Lung (tissue), 12 donors: ENCODE measurements around the gene ASB1. TPM values are rescaled to one million over a fixed set of nuclear protein-coding genes. Genes with fewer than 3 reads are reported as not detected.

Experiments
- ATAC-seq: fragments of 200-7000 bp; cut with Tn5 transposase; one replicate; pipeline ENCODE4 v1.9.1; 2020; ENCODE audit warnings: moderate number of reproducible peaks; ENCODE audit not compliant: insufficient read depth, low FRiP score
- DNase-seq, 3 donors: peaks; one replicate each; pipeline ENCODE4 v3.0.0-alpha.2; 2013 to 2017
- H3K27ac ChIP-seq, 2 donors: one replicate each; pipeline ENCODE4 v1.5.1; 2013; ENCODE audit warnings: mild to moderate bottlenecking in 2 of 2, moderate library complexity in 2 of 2, control low read depth in 1 of 2, inconsistent platforms in 1 of 2, low read depth in 1 of 2, low read length in 1 of 2
- H3K27me3 ChIP-seq, 3 donors: one replicate each; pipeline ENCODE4 v1.5.1; 2013; ENCODE audit warnings: low read length in 2 of 3; ENCODE audit not compliant: control insufficient read depth in 3 of 3, insufficient read depth in 3 of 3
- H3K36me3 ChIP-seq, 4 donors: one replicate each; pipeline ENCODE4 v1.5.1; 2013; ENCODE audit warnings: low read length in 4 of 4, mild to moderate bottlenecking in 1 of 4, moderate library complexity in 1 of 4; ENCODE audit not compliant: control insufficient read depth in 4 of 4, insufficient read depth in 4 of 4
- H3K4me1 ChIP-seq, 5 donors: one replicate each; pipeline ENCODE4 v1.5.1; 2013; ENCODE audit warnings: low read length in 5 of 5, mild to moderate bottlenecking in 2 of 5, moderate library complexity in 1 of 5; ENCODE audit not compliant: control insufficient read depth in 5 of 5, insufficient read depth in 5 of 5
- H3K4me3 ChIP-seq: one replicate; pipeline ENCODE4 v1.5.1; 2013; ENCODE audit warnings: mild to moderate bottlenecking, control low read depth, moderate library complexity
- H3K9ac ChIP-seq, 2 donors: one replicate each; pipeline ENCODE4 v1.5.1; 2013; ENCODE audit warnings: low read length in 2 of 2, control low read depth in 1 of 2; ENCODE audit not compliant: insufficient read depth in 1 of 2
- H3K9me3 ChIP-seq, 4 donors: one replicate each; pipeline ENCODE4 v1.5.1; 2013; ENCODE audit warnings: low read length in 3 of 4, mild to moderate bottlenecking in 1 of 4, moderate library complexity in 1 of 4; ENCODE audit not compliant: control insufficient read depth in 4 of 4, insufficient read depth in 3 of 4
- CTCF ChIP-seq: IDR thresholded peaks from 2 replicates; pipeline ENCODE4 v1.5.1; 2012; ENCODE audit warnings: mild to moderate bottlenecking; ENCODE audit errors: control extremely low read depth, extremely low read depth
- WGBS, 2 donors: extraction: QIAGEN DNeasy Blood & Tissue Kit; methylation state at CpG; one replicate each; pipeline ENCODE4 v1.1.7; 2013; 5-methylcytosine and 5-hydroxymethylcytosine counted together
- polyA plus RNA-seq, 2 donors: library from polyadenylated mRNA; stranded (reverse); fragments of 200-250 nt; gene quantifications; one replicate each; pipeline ENCODE4 v1.2.1, GENCODE V29; 2013
- total RNA-seq, 2 donors: library from RNA; depleted of rRNA in 1 of 2; stranded (reverse); fragments of >200 nt in 1 of 2; gene quantifications; one replicate each; pipeline ENCODE4 v1.2.1, GENCODE V29; 2014 to 2021
- donor health status: control.
- donor health status: control.
- donor health status: Bipolar disorder and iron deficiency.
- donor health status: healthy.
- donor health status: DM: yes; HTN: yes; CAD: no.

The ASB1 gene
- total and polyA plus RNA-seq, 4 donors = 17.7 to 34.9 (median 20.6) TPM

- no peak overlapping the region for H3K9ac ChIP-seq
- peaks cover 0 to 8% (median 5%) of the 10 kb centered on the region in 4 donors for H3K9me3 ChIP-seq
- H3K4me1 ChIP-seq = no peaks in the 10 kb centered on the region
- H3K27ac ChIP-seq = no peak overlapping the region
- no peak for DNase-seq
- H3K4me3 ChIP-seq = no peak overlapping the region
- no peaks in the 10 kb centered on the region for H3K27me3 ChIP-seq
- ATAC-seq = no peak
- TF ChIP-seq CTCF = no peak
- WGBS, 2 donors = 80 to 84% methylated on average over 1 of the region's 1 CpG
- no peaks in the 10 kb centered on the region for H3K36me3 ChIP-seq
These were observed 46.8 kb downstream of the ASB1 start for GRCh38 chr2:238473523-238473922.

- H3K9me3 ChIP-seq = peaks cover 0 to 8% (median 6%) of the 10 kb centered on the region in 4 donors
These were observed 48.3 kb downstream of the ASB1 start for GRCh38 chr2:238475034-238475433.

GRCh38 chr2:238475566-238475965, 48.8 kb downstream of the ASB1 start:
- DNase-seq (no peak), ATAC-seq (no peak)
- Histone ChIP-seq H3K27me3 (no peaks in the 10 kb centered on the region), H3K27ac (no peak overlapping the region), H3K9ac (no peak overlapping the region), H3K9me3 (peaks cover 0 to 10% (median 8%) of the 10 kb centered on the region in 4 donors), H3K4me1 (no peaks in the 10 kb centered on the region), H3K4me3 (no peak overlapping the region), H3K36me3 (no peaks in the 10 kb centered on the region)
- TF ChIP-seq CTCF = no peak
- WGBS, 2 donors = 59 to 71% methylated on average over 1 of the region's 1 CpG

More at GRCh38 chr2:238475034-238475433, 48.3 kb downstream of the ASB1 start:
- Histone ChIP-seq H3K36me3 (no peaks in the 10 kb centered on the region), H3K27ac (no peak overlapping the region), H3K4me1 (no peaks in the 10 kb centered on the region), H3K4me3 (no peak overlapping the region), H3K27me3 (no peaks in the 10 kb centered on the region), H3K9ac (no peak overlapping the region)
- no peak for TF ChIP-seq CTCF
- ATAC-seq = no peak
- WGBS, 2 donors = 86 to 91% methylated on average over 1 of the region's 1 CpG
- DNase-seq = no peak

GRCh38 chr2:238476258-238476657, 49.5 kb downstream of the ASB1 start:
- H3K27ac ChIP-seq = no peak overlapping the region
- no peak for ATAC-seq
- H3K9me3 ChIP-seq = peaks cover 0 to 12% (median 10%) of the 10 kb centered on the region in 4 donors
- DNase-seq = no peak
- no peaks in the 10 kb centered on the region for H3K36me3 ChIP-seq
- no peak for TF ChIP-seq CTCF
- H3K4me1 ChIP-seq = no peaks in the 10 kb centered on the region
- H3K4me3 ChIP-seq = no peak overlapping the region
- no peak overlapping the region for H3K9ac ChIP-seq
- 87 to 95% methylated on average over 5 of the region's 5 CpGs for WGBS, 2 donors
- no peaks in the 10 kb centered on the region for H3K27me3 ChIP-seq
